ENCODE measurements around the gene REG3G. TPM values are rescaled to one million over a fixed set of nuclear protein-coding genes. Genes with fewer than 3 reads are reported as not detected.

The REG3G gene
- total RNA-seq (2014; rRNA removed; shearing (Covaris generic)) = not detected in 2 replicates

GRCh38 chr2:79025421-79025820, at the start of gene REG3G:
Gene REG3G, plus strand, starts transcription at chr2:79025702. Its CDS starts 392 bp downstream, at chr2:79026094.
- no peak for DNase-seq (ENCODE audit: low spot score)

- no peak for DNase-seq (ENCODE audit: low spot score)
Measured at GRCh38 chr2:78977661-78978145, 47.8 kb upstream of the REG3G start.

GRCh38 chr2:78978340-78978739, 47.2 kb upstream of the REG3G start:
- no peak for DNase-seq (ENCODE audit: low spot score)

GRCh38 chr2:78979380-78980151, 45.9 kb upstream of the REG3G start:
- peak; percentile 55 for DNase-seq (ENCODE audit: low spot score)

- DNase-seq (ENCODE audit: low spot score) = no peak
Measured at GRCh38 chr2:78980152-78980465, 45.4 kb upstream of the REG3G start.

GRCh38 chr2:78980871-78981270, 44.6 kb upstream of the REG3G start:
- no peak for DNase-seq (ENCODE audit: low spot score)

GRCh38 chr2:78982638-78983330, 42.7 kb upstream of the REG3G start:
- no peak for DNase-seq (ENCODE audit: low spot score)

GRCh38 chr2:78984386-78984785, 41.1 kb upstream of the REG3G start:
- DNase-seq (ENCODE audit: low spot score) = no peak

GRCh38 chr2:78985558-78985957, 39.9 kb upstream of the REG3G start:
- no peak for DNase-seq (ENCODE audit: low spot score)

- DNase-seq (ENCODE audit: low spot score) = no peak
Measured at GRCh38 chr2:78989051-78989450, 36.5 kb upstream of the REG3G start.

GRCh38 chr2:78992451-78992806, 33.1 kb upstream of the REG3G start:
- no peak for DNase-seq (ENCODE audit: low spot score)

GRCh38 chr2:78992807-78993517, 32.5 kb upstream of the REG3G start:
- no peak for DNase-seq (ENCODE audit: low spot score)

- no peak for DNase-seq (ENCODE audit: low spot score)
Measured at GRCh38 chr2:78993518-78994148, 31.9 kb upstream of the REG3G start.

GRCh38 chr2:78994789-78995188, 30.7 kb upstream of the REG3G start:
- DNase-seq (ENCODE audit: low spot score) = no peak

GRCh38 chr2:78999406-78999805, 26.1 kb upstream of the REG3G start:
- DNase-seq (ENCODE audit: low spot score) = no peak

GRCh38 chr2:79000008-79000576, 25.4 kb upstream of the REG3G start:
- no peak for DNase-seq (ENCODE audit: low spot score)

GRCh38 chr2:79001285-79001684, 24.2 kb upstream of the REG3G start:
- no peak for DNase-seq (ENCODE audit: low spot score)

- no peak for DNase-seq (ENCODE audit: low spot score)
Measured at GRCh38 chr2:79004680-79005079, 20.8 kb upstream of the REG3G start.

GRCh38 chr2:79005216-79005615, 20.3 kb upstream of the REG3G start:
- no peak for DNase-seq (ENCODE audit: low spot score)

GRCh38 chr2:79009388-79009787, 16.1 kb upstream of the REG3G start:
- DNase-seq (ENCODE audit: low spot score) = no peak

GRCh38 chr2:79011496-79011895, 14.0 kb upstream of the REG3G start:
- DNase-seq (ENCODE audit: low spot score) = no peak

- no peak for DNase-seq (ENCODE audit: low spot score)
Measured at GRCh38 chr2:79013629-79014028, 11.9 kb upstream of the REG3G start.
